Testis (tissue), 3 donors: ENCODE results near the gene CEP19. TPM values are rescaled to one million over a fixed set of nuclear protein-coding genes. Genes with fewer than 3 reads are reported as not detected.
A peak's percentile ranks its signal among the peaks of the same experiment; 100 is the strongest.
"Not testable (repeated sequence)": the region's sequence is repeated elsewhere in the genome, so short reads cannot be mapped to it uniquely, and the experiment has no call there.

Source experiments
- DNase-seq: peaks from one replicate; pipeline ENCODE4 v3.0.0-alpha.2; 2019
- H3K27ac ChIP-seq, 2 donors: fragments of 200-600 bp; sonication (generic); one replicate each; pipeline ENCODE4 v1.5.1; 2019
- H3K27me3 ChIP-seq: fragments of 200-600 bp; sonication (generic); one replicate; pipeline ENCODE4 v1.5.1; 2019
- H3K36me3 ChIP-seq: fragments of 200-600 bp; sonication (generic); one replicate; pipeline ENCODE4 v1.5.1; 2017; ENCODE audit warnings: low read depth; ENCODE audit errors: missing control alignments
- H3K4me1 ChIP-seq: fragments of 200-600 bp; sonication (generic); one replicate; pipeline ENCODE4 v1.5.1; 2019
- H3K4me3 ChIP-seq, 2 donors: fragments of 200-600 bp; sonication (generic); one replicate each; pipeline ENCODE4 v1.5.1; 2017 to 2019
- H3K9me3 ChIP-seq: fragments of 200-600 bp; sonication (generic); one replicate; pipeline ENCODE4 v1.5.1; 2017
- CTCF ChIP-seq, 3 experiments: fragments of 450-650 bp in 2 of 3; fragments of 200-600 bp in 1 of 3; sonication (generic) in 1 of 3; IDR thresholded peaks; one replicate each; pipeline ENCODE4 v1.5.1; 2016 to 2019; ENCODE audit warnings: antibody characterized with exemption in 3 of 3, mild to moderate bottlenecking in 2 of 3, moderate library complexity in 1 of 3
- POLR2A ChIP-seq: fragments of 450-650 bp; IDR thresholded peaks from one replicate; pipeline ENCODE4 v1.6.1; 2017; ENCODE audit warnings: antibody characterized with exemption, mild to moderate bottlenecking, moderate library complexity
- WGBS, 2 donors: methylation state at CpG; one replicate each; pipeline ENCODE4 v1.1.5; 2018; 5-methylcytosine and 5-hydroxymethylcytosine counted together
- intact Hi-C: fragments of 100-400 bp; cut with DNase I; formaldehyde crosslinking; loops from one replicate; pipeline ENCODE4 v1.15.1; 2023; ENCODE audit warnings: low total_unique reads
- polyA plus RNA-seq: library from polyadenylated mRNA; stranded (reverse); fragments of 350-450 nt; fragmentation: Illumina TruSeq; extraction: RNeasy Lipid Tissue Mini Kit (QIAGEN cat#74804); gene quantifications from one replicate; pipeline ENCODE4 v1.2.3, GENCODE V29; 2014; ENCODE audit warnings: low read depth, low replicate concordance; ENCODE audit not compliant: insufficient read depth
- total RNA-seq, 2 donors: library from RNA; depleted of rRNA; stranded (reverse); fragments of >200 nt; gene quantifications; one replicate each; pipeline ENCODE4 v1.2.3, GENCODE V29; 2016

The CEP19 gene
- total and polyA plus RNA-seq, 3 donors from 2014 or later, result 7.4 to 17.1 (median 11.1) TPM

- H3K36me3 ChIP-seq, result no peaks in the 10 kb centered on the region
- intact Hi-C loops, result no loop called here
- H3K27me3 ChIP-seq, result no peaks in the 10 kb centered on the region
- TF ChIP-seq POLR2A (no peak), CTCF (IDR thresholded peaks at IDR 0.05) (no peak)
- H3K9me3 ChIP-seq, result no peaks in the 10 kb centered on the region
- no peak overlapping the region for H3K27ac ChIP-seq
- H3K4me1 ChIP-seq, result no peaks in the 10 kb centered on the region
- H3K4me3 ChIP-seq, result no peak overlapping the region
- no peak for DNase-seq
- 85 to 95% methylated on average over 7 of the region's 7 CpGs for WGBS, 2 donors
These were observed 15.0 kb upstream of the CEP19 start for GRCh38 chr3:196726788-196727675.

- Histone ChIP-seq H3K9me3 (no peaks in the 10 kb centered on the region), H3K27me3 (no peaks in the 10 kb centered on the region), H3K36me3 (no peaks in the 10 kb centered on the region), H3K4me1 (no peaks in the 10 kb centered on the region), H3K4me3 (no peak overlapping the region), H3K27ac (no peak overlapping the region)
- TF ChIP-seq POLR2A (no peak), CTCF (IDR thresholded peaks at IDR 0.05) (no peak)
- 95 to 98% methylated on average over 2 of the region's 2 CpGs for WGBS, 2 donors
- no peak for DNase-seq
- intact Hi-C loops, result no loop called here
These were observed 9.0 kb upstream of the CEP19 start for GRCh38 chr3:196721097-196721496.

- 93 to 94% methylated on average over 3 of the region's 3 CpGs for whole genome bisulfite sequencing, 2 donors
- H3K27me3 ChIP-seq, H3K36me3 ChIP-seq, H3K9me3 ChIP-seq, H3K4me3 ChIP-seq, intact Hi-C loops, H3K27ac ChIP-seq, DNase-seq, H3K4me1 ChIP-seq: not testable (repeated sequence)
These were observed 5.1 kb upstream of the CEP19 start for GRCh38 chr3:196717162-196717561.

- Histone ChIP-seq H3K4me1 (peaks cover 8% of the 10 kb centered on the region), H3K27me3 (no peaks in the 10 kb centered on the region), H3K36me3 (no peaks in the 10 kb centered on the region), H3K27ac (peak overlapping the region; percentile 92 to 97), H3K4me3 (peak overlapping the region; percentile 74 to 85), H3K9me3 (no peaks in the 10 kb centered on the region)
- intact Hi-C loops, result no loop called here
- TF ChIP-seq POLR2A (no peak), CTCF (IDR thresholded peaks at IDR 0.05) (no peak)
- peak; percentile 76 for DNase-seq
- 11 to 20% methylated on average over 7 to 20 of the region's 64 CpGs for WGBS, 2 donors
These were observed 714 bp upstream of the CEP19 start for GRCh38 chr3:196712514-196713413.

- Histone ChIP-seq H3K36me3 (no peaks in the 10 kb centered on the region), H3K4me1 (peaks cover 7% of the 10 kb centered on the region), H3K27ac (no peak overlapping the region), H3K9me3 (no peaks in the 10 kb centered on the region), H3K27me3 (no peaks in the 10 kb centered on the region), H3K4me3 (no peak overlapping the region)
- no peak for DNase-seq
- TF ChIP-seq POLR2A, result no peak
- TF ChIP-seq CTCF (IDR thresholded peaks at IDR 0.05), result no peak
- intact Hi-C loops, result no loop called here
- 87 to 90% methylated on average over 7 of the region's 7 CpGs for WGBS, 2 donors
These were observed 3.6 kb downstream of the CEP19 start for GRCh38 chr3:196708467-196708866.
